Liver (tissue), 9 donors: ENCODE results near the gene FYCO1. TPM values are rescaled to one million over a fixed set of nuclear protein-coding genes. Genes with fewer than 3 reads are reported as not detected.
"Not testable (repeated sequence)": the region's sequence is repeated elsewhere in the genome, so short reads cannot be mapped to it uniquely, and the experiment has no call there.

Experiments used
- DNase-seq: peaks from one replicate; pipeline ENCODE4 v3.0.0-alpha.2; 2017; ENCODE audit warnings: low spot score
- H3K27ac ChIP-seq, 2 donors: one replicate each; pipeline ENCODE4 v1.7.0; 2013; ENCODE audit warnings: inconsistent platforms in 2 of 2, low read length in 2 of 2, control low read depth in 1 of 2, low read depth in 1 of 2, mild to moderate bottlenecking in 1 of 2
- H3K27me3 ChIP-seq, 4 donors: one replicate each; pipeline versions ENCODE4 v1.6.1 to v1.7.0; 2013; ENCODE audit warnings: low read length in 3 of 4, inconsistent platforms in 1 of 4, mild to moderate bottlenecking in 1 of 4, moderate library complexity in 1 of 4; ENCODE audit not compliant: control insufficient read depth in 4 of 4, insufficient read depth in 4 of 4
- H3K36me3 ChIP-seq, 4 donors: one replicate each; pipeline versions ENCODE4 v1.6.1 to v1.7.0; 2013; ENCODE audit warnings: low read length in 3 of 4, mild to moderate bottlenecking in 3 of 4, low read depth in 1 of 4, moderate library complexity in 1 of 4; ENCODE audit not compliant: control insufficient read depth in 4 of 4, insufficient read depth in 3 of 4
- H3K4me1 ChIP-seq, 4 donors: one replicate each; pipeline versions ENCODE4 v1.6.1 to v1.7.0; 2013; ENCODE audit warnings: low read length in 3 of 4, mild to moderate bottlenecking in 3 of 4, moderate library complexity in 1 of 4; ENCODE audit not compliant: control insufficient read depth in 4 of 4, insufficient read depth in 4 of 4
- H3K4me3 ChIP-seq, 3 donors: one replicate each; pipeline versions ENCODE4 v1.6.1 to v1.7.0; 2013; ENCODE audit warnings: low read length in 3 of 3, control low read depth in 1 of 3, low read depth in 1 of 3, mild to moderate bottlenecking in 1 of 3
- H3K9ac ChIP-seq, 2 donors: one replicate each; pipeline ENCODE4 v1.7.0; 2013; ENCODE audit warnings: low read length in 2 of 2, mild to moderate bottlenecking in 2 of 2, moderate library complexity in 2 of 2, control low read depth in 1 of 2, low read depth in 1 of 2
- H3K9me3 ChIP-seq, 4 donors: one replicate each; pipeline versions ENCODE4 v1.6.1 to v1.7.0; 2013; ENCODE audit warnings: low read length in 3 of 4; ENCODE audit not compliant: control insufficient read depth in 4 of 4
- FOXA1 ChIP-seq: IDR thresholded peaks from 2 replicates; pipeline ENCODE4 v1.6.1; 2016; ENCODE audit warnings: antibody characterized with exemption
- FOXA2 ChIP-seq: IDR thresholded peaks from 2 replicates; pipeline ENCODE4 v1.6.1; 2016; ENCODE audit warnings: antibody characterized with exemption
- HNF4A ChIP-seq, 2 donors: conservative IDR thresholded peaks; 2 replicates each; pipeline ENCODE4 v1.6.1; 2016; ENCODE audit warnings: antibody characterized with exemption in 2 of 2, mild to moderate bottlenecking in 2 of 2
- HNF4G ChIP-seq: IDR thresholded peaks from 2 replicates; pipeline ENCODE4 v1.6.1; 2016; ENCODE audit warnings: antibody characterized with exemption
- JUND ChIP-seq, 2 donors: IDR thresholded peaks; 2 replicates each; pipeline ENCODE4 v1.6.1; 2016; ENCODE audit warnings: antibody characterized with exemption in 2 of 2
- NR2F2 ChIP-seq: IDR thresholded peaks from 2 replicates; pipeline ENCODE4 v1.6.1; 2016; ENCODE audit warnings: antibody characterized with exemption
- RAD21 ChIP-seq, 2 donors: IDR thresholded peaks; 2 replicates each; pipeline ENCODE4 v1.6.1; 2016; ENCODE audit warnings: antibody characterized with exemption in 2 of 2, mild to moderate bottlenecking in 2 of 2
- SP1 ChIP-seq: IDR thresholded peaks from 2 replicates; pipeline ENCODE4 v1.6.1; 2018; ENCODE audit warnings: antibody characterized with exemption, mild to moderate bottlenecking
- WGBS: extraction: QIAGEN DNeasy Blood & Tissue Kit; methylation state at CpG from one replicate; pipeline ENCODE4 v1.1.7; 2013; 5-methylcytosine and 5-hydroxymethylcytosine counted together
- polyA plus RNA-seq, 2 donors: library from polyadenylated mRNA; stranded (reverse) in 1 of 2; unstranded in 1 of 2; fragments of 200-250 nt in 1 of 2; fragments of >200 nt in 1 of 2; fragmentation: Nextera tagmentation in 1 of 2; extraction: Ambion mirVana in 1 of 2; gene quantifications; one replicate each; pipeline versions ENCODE4 v1.2.1 to v1.2.3, GENCODE V29; 2013 to 2015
- total RNA-seq, 2 donors: library from RNA; depleted of rRNA; stranded (reverse); fragments of >200 nt; gene quantifications; one replicate each; pipeline ENCODE4 v1.2.3, GENCODE V29; 2014
- TF ChIP-seq, protein P1 (sequence below): IDR thresholded peaks from 2 replicates; pipeline ENCODE4 v1.6.1; 2016; ENCODE audit warnings: antibody characterized with exemption
- TF ChIP-seq, protein P2 (sequence below): IDR thresholded peaks from 2 replicates; pipeline ENCODE4 v1.6.1; 2016; ENCODE audit warnings: antibody characterized with exemption
- TF ChIP-seq, protein P3 (sequence below): fragments of 150-350 bp; IDR thresholded peaks from 2 replicates; pipeline ENCODE4 v1.5.1; 2017; ENCODE audit warnings: improper control_type of control experiment, low read depth, low read length; ENCODE audit not compliant: missing input control
- TF ChIP-seq, protein P4 (sequence below): IDR thresholded peaks from 2 replicates; pipeline ENCODE4 v1.6.1; 2016; ENCODE audit warnings: antibody characterized with exemption
- TF ChIP-seq, protein P5 (sequence below): IDR thresholded peaks from 2 replicates; pipeline ENCODE4 v1.6.1; 2016; ENCODE audit warnings: antibody characterized with exemption, mild to moderate bottlenecking
- donor health status: healthy.
- donor health status: healthy.
- donor health status: healthy.
- donor health status: healthy.
- donor health status: healthy.

Gene FYCO1
- total and polyA plus RNA-seq, 4 donors = 3.0 to 17.1 (median 10.2) TPM

DNA sequence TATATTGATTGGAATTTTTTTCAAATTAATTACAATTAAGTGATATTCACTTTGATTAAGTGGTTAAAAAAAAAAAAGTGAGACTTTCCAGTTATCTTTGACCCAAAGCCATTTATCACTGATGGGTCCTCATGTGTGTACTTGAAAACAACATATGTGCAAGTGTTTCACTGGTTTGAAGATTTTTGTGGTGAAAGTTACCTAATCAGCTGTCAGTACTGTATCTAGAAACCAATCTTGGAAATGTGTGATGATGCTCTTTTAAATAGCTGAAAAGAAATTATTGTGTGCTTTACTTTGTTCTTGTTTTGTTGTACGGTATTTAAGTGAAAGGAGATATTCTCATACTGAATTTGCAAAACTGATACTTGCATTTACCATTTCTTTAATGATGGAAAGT lies 43.3 kb upstream of the FYCO1 start:
- H3K9ac ChIP-seq = no peak overlapping the region
- H3K4me1 ChIP-seq = no peaks in the 10 kb centered on the region
- no peaks in the 10 kb centered on the region for H3K27me3 ChIP-seq
- no peaks in the 10 kb centered on the region for H3K9me3 ChIP-seq
- no peak for DNase-seq
- no peak for TF ChIP-seq RAD21 (IDR thresholded peaks at IDR 0.05)
- no peak for TF ChIP-seq HNF4A (conservative IDR thresholded peaks at IDR 0.05)
- TF ChIP-seq, protein P1, sequence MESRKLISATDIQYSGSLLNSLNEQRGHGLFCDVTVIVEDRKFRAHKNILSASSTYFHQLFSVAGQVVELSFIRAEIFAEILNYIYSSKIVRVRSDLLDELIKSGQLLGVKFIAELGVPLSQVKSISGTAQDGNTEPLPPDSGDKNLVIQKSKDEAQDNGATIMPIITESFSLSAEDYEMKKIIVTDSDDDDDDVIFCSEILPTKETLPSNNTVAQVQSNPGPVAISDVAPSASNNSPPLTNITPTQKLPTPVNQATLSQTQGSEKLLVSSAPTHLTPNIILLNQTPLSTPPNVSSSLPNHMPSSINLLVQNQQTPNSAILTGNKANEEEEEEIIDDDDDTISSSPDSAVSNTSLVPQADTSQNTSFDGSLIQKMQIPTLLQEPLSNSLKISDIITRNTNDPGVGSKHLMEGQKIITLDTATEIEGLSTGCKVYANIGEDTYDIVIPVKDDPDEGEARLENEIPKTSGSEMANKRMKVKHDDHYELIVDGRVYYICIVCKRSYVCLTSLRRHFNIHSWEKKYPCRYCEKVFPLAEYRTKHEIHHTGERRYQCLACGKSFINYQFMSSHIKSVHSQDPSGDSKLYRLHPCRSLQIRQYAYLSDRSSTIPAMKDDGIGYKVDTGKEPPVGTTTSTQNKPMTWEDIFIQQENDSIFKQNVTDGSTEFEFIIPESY = no peak
- no peak for TF ChIP-seq FOXA2
- no peak for TF ChIP-seq HNF4G
- TF ChIP-seq NR2F2 = no peak
- TF ChIP-seq, protein P2, sequence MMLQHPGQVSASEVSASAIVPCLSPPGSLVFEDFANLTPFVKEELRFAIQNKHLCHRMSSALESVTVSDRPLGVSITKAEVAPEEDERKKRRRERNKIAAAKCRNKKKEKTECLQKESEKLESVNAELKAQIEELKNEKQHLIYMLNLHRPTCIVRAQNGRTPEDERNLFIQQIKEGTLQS = no peak
- TF ChIP-seq, protein P3, sequence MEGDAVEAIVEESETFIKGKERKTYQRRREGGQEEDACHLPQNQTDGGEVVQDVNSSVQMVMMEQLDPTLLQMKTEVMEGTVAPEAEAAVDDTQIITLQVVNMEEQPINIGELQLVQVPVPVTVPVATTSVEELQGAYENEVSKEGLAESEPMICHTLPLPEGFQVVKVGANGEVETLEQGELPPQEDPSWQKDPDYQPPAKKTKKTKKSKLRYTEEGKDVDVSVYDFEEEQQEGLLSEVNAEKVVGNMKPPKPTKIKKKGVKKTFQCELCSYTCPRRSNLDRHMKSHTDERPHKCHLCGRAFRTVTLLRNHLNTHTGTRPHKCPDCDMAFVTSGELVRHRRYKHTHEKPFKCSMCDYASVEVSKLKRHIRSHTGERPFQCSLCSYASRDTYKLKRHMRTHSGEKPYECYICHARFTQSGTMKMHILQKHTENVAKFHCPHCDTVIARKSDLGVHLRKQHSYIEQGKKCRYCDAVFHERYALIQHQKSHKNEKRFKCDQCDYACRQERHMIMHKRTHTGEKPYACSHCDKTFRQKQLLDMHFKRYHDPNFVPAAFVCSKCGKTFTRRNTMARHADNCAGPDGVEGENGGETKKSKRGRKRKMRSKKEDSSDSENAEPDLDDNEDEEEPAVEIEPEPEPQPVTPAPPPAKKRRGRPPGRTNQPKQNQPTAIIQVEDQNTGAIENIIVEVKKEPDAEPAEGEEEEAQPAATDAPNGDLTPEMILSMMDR = no peak
- TF ChIP-seq FOXA1 = no peak
- TF ChIP-seq, protein P4, sequence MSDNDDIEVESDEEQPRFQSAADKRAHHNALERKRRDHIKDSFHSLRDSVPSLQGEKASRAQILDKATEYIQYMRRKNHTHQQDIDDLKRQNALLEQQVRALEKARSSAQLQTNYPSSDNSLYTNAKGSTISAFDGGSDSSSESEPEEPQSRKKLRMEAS = no peak
- TF ChIP-seq, protein P5, sequence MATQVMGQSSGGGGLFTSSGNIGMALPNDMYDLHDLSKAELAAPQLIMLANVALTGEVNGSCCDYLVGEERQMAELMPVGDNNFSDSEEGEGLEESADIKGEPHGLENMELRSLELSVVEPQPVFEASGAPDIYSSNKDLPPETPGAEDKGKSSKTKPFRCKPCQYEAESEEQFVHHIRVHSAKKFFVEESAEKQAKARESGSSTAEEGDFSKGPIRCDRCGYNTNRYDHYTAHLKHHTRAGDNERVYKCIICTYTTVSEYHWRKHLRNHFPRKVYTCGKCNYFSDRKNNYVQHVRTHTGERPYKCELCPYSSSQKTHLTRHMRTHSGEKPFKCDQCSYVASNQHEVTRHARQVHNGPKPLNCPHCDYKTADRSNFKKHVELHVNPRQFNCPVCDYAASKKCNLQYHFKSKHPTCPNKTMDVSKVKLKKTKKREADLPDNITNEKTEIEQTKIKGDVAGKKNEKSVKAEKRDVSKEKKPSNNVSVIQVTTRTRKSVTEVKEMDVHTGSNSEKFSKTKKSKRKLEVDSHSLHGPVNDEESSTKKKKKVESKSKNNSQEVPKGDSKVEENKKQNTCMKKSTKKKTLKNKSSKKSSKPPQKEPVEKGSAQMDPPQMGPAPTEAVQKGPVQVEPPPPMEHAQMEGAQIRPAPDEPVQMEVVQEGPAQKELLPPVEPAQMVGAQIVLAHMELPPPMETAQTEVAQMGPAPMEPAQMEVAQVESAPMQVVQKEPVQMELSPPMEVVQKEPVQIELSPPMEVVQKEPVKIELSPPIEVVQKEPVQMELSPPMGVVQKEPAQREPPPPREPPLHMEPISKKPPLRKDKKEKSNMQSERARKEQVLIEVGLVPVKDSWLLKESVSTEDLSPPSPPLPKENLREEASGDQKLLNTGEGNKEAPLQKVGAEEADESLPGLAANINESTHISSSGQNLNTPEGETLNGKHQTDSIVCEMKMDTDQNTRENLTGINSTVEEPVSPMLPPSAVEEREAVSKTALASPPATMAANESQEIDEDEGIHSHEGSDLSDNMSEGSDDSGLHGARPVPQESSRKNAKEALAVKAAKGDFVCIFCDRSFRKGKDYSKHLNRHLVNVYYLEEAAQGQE = no peak
- TF ChIP-seq SP1 = no peak
- no peak for TF ChIP-seq JUND (IDR thresholded peaks at IDR 0.05)
- WGBS = 93% methylated on average over 1 of the region's 1 CpG
- no peak overlapping the region for H3K4me3 ChIP-seq
- no peak overlapping the region for H3K27ac ChIP-seq
- no peaks in the 10 kb centered on the region for H3K36me3 ChIP-seq

DNA sequence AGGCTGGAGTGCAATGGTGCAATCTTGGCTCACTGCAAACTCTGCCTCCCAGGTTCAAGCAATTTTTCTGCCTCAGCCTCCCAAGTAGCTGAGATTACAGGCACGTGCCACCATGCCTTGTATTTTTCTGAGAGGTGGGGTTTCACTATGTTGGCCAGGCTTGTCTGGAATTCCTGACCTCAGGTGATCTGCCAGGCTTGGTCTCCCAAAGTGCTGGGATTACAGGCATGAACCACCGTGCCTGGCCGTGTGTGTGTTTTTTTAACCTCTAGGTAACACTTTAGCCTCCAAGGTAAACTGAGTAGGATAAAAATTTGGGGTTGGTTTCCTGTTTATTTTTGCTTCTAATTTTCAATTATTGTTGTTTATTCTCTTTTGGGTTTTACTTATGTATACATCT lies 42.4 kb upstream of the FYCO1 start:
- WGBS = 81% methylated on average over 3 of the region's 3 CpGs
- not testable (repeated sequence) for H3K36me3 ChIP-seq, H3K9me3 ChIP-seq, DNase-seq, H3K27me3 ChIP-seq, H3K9ac ChIP-seq, H3K4me1 ChIP-seq, H3K4me3 ChIP-seq, H3K27ac ChIP-seq
